K562 (cell line): ENCODE measurements around the gene EFHD2. TPM values are rescaled to one million over a fixed set of nuclear protein-coding genes. Genes with fewer than 3 reads are reported as not detected.
"Not testable (repeated sequence)": the region's sequence is repeated elsewhere in the genome, so short reads cannot be mapped to it uniquely, and the experiment has no call there.

Experiments used
- ATAC-seq: fragments of 200-7000 bp; cut with Tn5 transposase; 3 replicates; pipeline ENCODE4 v1.9.1; 2020; ENCODE audit warnings: moderate library complexity
- BruUV-seq: library from RNA; stranded (reverse); fragments of 400-500 nt; replicated peaks from 2 replicates; lab custom pipeline; 2021; lab: Mats Ljungman, UMichigan
- CTCF ChIA-PET: fragments of 300-600 bp; formaldehyde crosslinking; extraction: SDS; loops from one replicate; lab custom pipeline; 2021; ENCODE audit warnings: low intra/inter-chr PET ratio; lab: Yijun Ruan, JAX
- POLR2A ChIA-PET: fragments of 300-600, 350-650 bp; sonication (Branson Sonifier 250); formaldehyde crosslinking; extraction: SDS; loops from one replicate; lab custom pipeline; 2021; ENCODE audit warnings: antibody characterized with exemption, inconsistent platforms; lab: Yijun Ruan, JAX
- DNase-seq, 4 experiments: peaks; one replicate each; pipeline versions ENCODE4 v3.0.0 to v3.0.0-alpha.2; 2011 to 2018; ENCODE audit warnings: low spot score in 3 of 4, mixed read lengths in 3 of 4; ENCODE audit errors: extremely low read depth in 1 of 4
- FAIRE-seq: peaks from 2 replicates; lab custom pipeline; 2011; peaks lifted over from hg19 to GRCh38; lab: Jason Lieb, UNC
- H2AFZ ChIP-seq: 2 replicates; pipeline ENCODE4 v1.6.0; 2011; ENCODE audit warnings: low read depth, low read length, control low read depth, inconsistent platforms
- H3K27ac ChIP-seq: fragments of 200-600 bp; 3 replicates; pipeline ENCODE4 v1.8.0; 2011; ENCODE audit warnings: low read depth, mild to moderate bottlenecking, control low read depth, inconsistent platforms, low read length, moderate library complexity, mixed read lengths; ENCODE audit errors: extremely low read depth
- H3K27me3 ChIP-seq, 2 experiments: fragments of 300-600 bp in 1 of 2; 2 replicates in 1 of 2; 3 replicates in 1 of 2; pipeline versions ENCODE4 v1.6.0 to v1.8.0; 2011; ENCODE audit warnings: inconsistent platforms in 2 of 2, low read length in 2 of 2, mild to moderate bottlenecking in 1 of 2, mixed read lengths in 1 of 2, moderate library complexity in 1 of 2; ENCODE audit not compliant: control insufficient read depth in 2 of 2, insufficient read depth in 2 of 2
- H3K36me3 ChIP-seq: fragments of 300-600 bp; 3 replicates; pipeline ENCODE4 v1.8.0; 2011; ENCODE audit warnings: mild to moderate bottlenecking, low read length, inconsistent platforms; ENCODE audit not compliant: control insufficient read depth, insufficient read depth
- H3K4me1 ChIP-seq, 2 experiments: fragments of 200-600 bp in 1 of 2; replicated peaks in 1 of 2; 2 replicates in 1 of 2; 3 replicates in 1 of 2; pipeline versions ENCODE4 v1.5.1 to v1.8.0; 2011; ENCODE audit warnings: inconsistent platforms in 2 of 2, low read length in 2 of 2, mild to moderate bottlenecking in 1 of 2, mixed read lengths in 1 of 2, moderate library complexity in 1 of 2; ENCODE audit not compliant: control insufficient read depth in 2 of 2, insufficient read depth in 2 of 2
- H3K4me2 ChIP-seq: 2 replicates; pipeline ENCODE4 v1.6.1; 2011; ENCODE audit warnings: low read length, control low read depth, inconsistent platforms, mixed read lengths; ENCODE audit not compliant: insufficient read depth
- H3K4me3 ChIP-seq: fragments of 200-600 bp; sonication (generic), shearing (Covaris generic); 2 replicates; pipeline ENCODE4 v1.5.1; 2016; ENCODE audit warnings: control low read depth, inconsistent platforms
- H3K79me2 ChIP-seq: fragments of 200-600 bp; 3 replicates; pipeline ENCODE4 v1.8.0; 2011; ENCODE audit warnings: low read length, inconsistent platforms; ENCODE audit not compliant: control insufficient read depth, insufficient read depth
- H3K9ac ChIP-seq, 2 experiments: 2 replicates each; pipeline versions ENCODE4 v1.6.0 to v1.6.1; 2011; ENCODE audit warnings: low read depth in 2 of 2, low read length in 2 of 2, control low read depth in 1 of 2, inconsistent platforms in 1 of 2, mild to moderate bottlenecking in 1 of 2, mixed read lengths in 1 of 2; ENCODE audit not compliant: insufficient read depth in 1 of 2
- H3K9me1 ChIP-seq: one replicate; pipeline ENCODE4 v1.6.0; 2011; ENCODE audit warnings: inconsistent platforms, mild to moderate bottlenecking, low read length, moderate library complexity; ENCODE audit not compliant: control insufficient read depth, insufficient read depth
- H3K9me3 ChIP-seq: replicated peaks from 2 replicates; pipeline ENCODE4 v1.5.1; 2011; ENCODE audit warnings: low read depth, low read length, inconsistent platforms; ENCODE audit not compliant: control insufficient read depth, insufficient read depth
- H4K20me1 ChIP-seq: replicated peaks from 2 replicates; pipeline ENCODE4 v1.6.1; 2011; ENCODE audit warnings: low read length, inconsistent platforms, mixed read lengths; ENCODE audit not compliant: control insufficient read depth, insufficient read depth
- ATF7 ChIP-seq: fragments of 450-650 bp; IDR thresholded peaks from 2 replicates; pipeline ENCODE4 v1.7.1; 2014; ENCODE audit warnings: mild to moderate bottlenecking, moderate library complexity
- HNRNPUL1 ChIP-seq: fragments of 200-400 bp; formaldehyde crosslinking; IDR thresholded peaks from 2 replicates; pipeline ENCODE4 v1.6.1; 2017; ENCODE audit warnings: low read length
- NR2C2 ChIP-seq, 2 experiments: fragments of 200-800 bp in 1 of 2; sonication (Bioruptor generic) in 1 of 2; sonication (generic) in 1 of 2; formaldehyde crosslinking in 1 of 2; IDR thresholded peaks; 2 replicates each; pipeline versions ENCODE4 v1.6.1 to v1.8.0; 2016 to 2022; ENCODE audit warnings: mild to moderate bottlenecking in 1 of 2, missing compliant biosample characterization in 1 of 2, missing genetic modification characterization in 1 of 2, missing genetic modification reagents in 1 of 2
- SREBF1 ChIP-seq: fragments of 150-350 bp; IDR thresholded peaks from 2 replicates; pipeline ENCODE4 v1.6.1; 2014; ENCODE audit warnings: antibody characterized with exemption, low read depth, low read length, borderline replicate concordance
- WGBS: fragments of 100-300 bp; shearing (Covaris generic); methylation state at CpG from one replicate; pipeline ENCODE4 v1.1.6; 2016; ENCODE audit warnings: low coverage, mixed read lengths; ENCODE audit not compliant: insufficient coverage; ENCODE audit errors: missing lambda C conversion rate; 5-methylcytosine and 5-hydroxymethylcytosine counted together
- in situ Hi-C: fragments of 300-500 bp; cut with MboI; formaldehyde crosslinking; loops from 4 replicates; pipeline ENCODE4 v1.15.0; 2018; ENCODE audit warnings: inconsistent platforms, mixed read lengths
- intact Hi-C: fragments of 100-400 bp; cut with micrococcal nuclease; formaldehyde crosslinking; loops from 2 replicates; pipeline ENCODE4 v1.14.2; 2022
- polyA plus RNA-seq, 8 experiments: library from polyadenylated mRNA; depleted of rRNA in 4 of 8; stranded (reverse) in 5 of 8; unstranded in 3 of 8; fragments of >200 nt; fragmentation: Nextera tagmentation in 2 of 8; fragmentation: Illumina TruSeq in 1 of 8; extraction: Ambion mirVana in 2 of 8; extraction: Trizol in 1 of 8; gene quantifications; 2 replicates each; pipeline versions ENCODE4 v1.2.1 to v1.2.3, GENCODE V29; 2011 to 2014; ENCODE audit warnings: inconsistent platforms in 1 of 8, missing spikeins in 1 of 8
- total RNA-seq, 7 experiments: library from RNA; depleted of rRNA in 6 of 7; stranded (reverse); fragments of >200 nt in 6 of 7; fragmentation: Illumina TruSeq in 2 of 7; extraction: Trizol in 2 of 7; gene quantifications; 2 replicates each; pipeline versions ENCODE4 v1.2.1 to v1.2.3, GENCODE V29; 2011 to 2021; ENCODE audit warnings: low replicate concordance in 1 of 7
- TF ChIP-seq, protein P1 (sequence below): fragments of 450-650 bp; IDR thresholded peaks from 2 replicates; pipeline ENCODE4 v1.6.1; 2016; ENCODE audit warnings: borderline replicate concordance

Gene EFHD2
- total and polyA plus RNA-seq, 9 of the 15 experiments (the other 6 are each of a cell fraction or from before 2014, with no cell fraction given), result 1.7 to 73.5 (median 25.2) TPM

- TF ChIP-seq, protein P1, sequence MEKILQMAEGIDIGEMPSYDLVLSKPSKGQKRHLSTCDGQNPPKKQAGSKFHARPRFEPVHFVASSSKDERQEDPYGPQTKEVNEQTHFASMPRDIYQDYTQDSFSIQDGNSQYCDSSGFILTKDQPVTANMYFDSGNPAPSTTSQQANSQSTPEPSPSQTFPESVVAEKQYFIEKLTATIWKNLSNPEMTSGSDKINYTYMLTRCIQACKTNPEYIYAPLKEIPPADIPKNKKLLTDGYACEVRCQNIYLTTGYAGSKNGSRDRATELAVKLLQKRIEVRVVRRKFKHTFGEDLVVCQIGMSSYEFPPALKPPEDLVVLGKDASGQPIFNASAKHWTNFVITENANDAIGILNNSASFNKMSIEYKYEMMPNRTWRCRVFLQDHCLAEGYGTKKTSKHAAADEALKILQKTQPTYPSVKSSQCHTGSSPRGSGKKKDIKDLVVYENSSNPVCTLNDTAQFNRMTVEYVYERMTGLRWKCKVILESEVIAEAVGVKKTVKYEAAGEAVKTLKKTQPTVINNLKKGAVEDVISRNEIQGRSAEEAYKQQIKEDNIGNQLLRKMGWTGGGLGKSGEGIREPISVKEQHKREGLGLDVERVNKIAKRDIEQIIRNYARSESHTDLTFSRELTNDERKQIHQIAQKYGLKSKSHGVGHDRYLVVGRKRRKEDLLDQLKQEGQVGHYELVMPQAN, result no peak
- no peak for TF ChIP-seq ATF7
- no peak for TF ChIP-seq HNRNPUL1
- no peak for TF ChIP-seq SREBF1
- no peak for TF ChIP-seq NR2C2 (CRISPR knock-in tag; IDR thresholded peaks at IDR 0.05)
- TF ChIP-seq NR2C2 (tag; IDR thresholded peaks at IDR 0.05), result no peak
Observed at GRCh38 chr1:15388201-15388880, 21.3 kb upstream of the EFHD2 start (continued).

DNA sequence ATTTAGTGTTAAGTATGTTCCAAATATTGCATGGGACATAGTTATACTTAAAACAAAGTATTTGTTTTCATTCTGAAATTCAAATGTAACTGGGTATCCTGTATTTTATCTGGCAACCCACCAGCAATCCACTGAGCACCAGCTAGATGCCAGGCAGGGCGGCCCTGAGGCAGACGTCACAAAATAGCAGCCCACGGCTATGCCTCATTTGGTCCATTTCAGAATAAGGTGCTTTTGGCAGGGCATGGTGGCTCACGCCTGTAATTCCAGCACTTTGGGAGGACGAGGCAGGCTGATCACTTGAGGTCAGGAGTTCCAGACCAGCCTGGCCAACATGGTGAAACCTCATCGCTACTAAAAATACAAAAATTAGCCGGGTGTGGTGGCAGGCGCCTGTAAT is 19.9 kb upstream of the EFHD2 start:
- H2AFZ ChIP-seq, H3K79me2 ChIP-seq, H3K36me3 ChIP-seq, H3K4me2 ChIP-seq, H3K27ac ChIP-seq, H3K4me3 ChIP-seq, FAIRE-seq, H3K9me3 ChIP-seq, ATAC-seq, DNase-seq, intact Hi-C loops, H3K9ac ChIP-seq, H4K20me1 ChIP-seq, BruUV-seq, in situ Hi-C loops, H3K4me1 ChIP-seq, H3K9me1 ChIP-seq, POLR2A ChIA-PET: not testable (repeated sequence)
- H3K27me3 ChIP-seq, result peaks cover 43 to 78% of the 10 kb centered on the region in 2 experiments
- CTCF ChIA-PET, result interaction anchor here (0.6 to 0.7 kb wide), 2 partner anchors 136 to 947 kb away, joined by 3 to 4 read pairs; no protein-coding TSS in a partner anchor
- 21% methylated on average over 8 of the region's 8 CpGs for WGBS
